ENCODE measurements around the gene PLEKHA7. TPM values are rescaled to one million over a fixed set of nuclear protein-coding genes. Genes with fewer than 3 reads are reported as not detected.

The PLEKHA7 gene
- total RNA-seq, 1 experiment from 2014 or later: 1.7 TPM

DNA sequence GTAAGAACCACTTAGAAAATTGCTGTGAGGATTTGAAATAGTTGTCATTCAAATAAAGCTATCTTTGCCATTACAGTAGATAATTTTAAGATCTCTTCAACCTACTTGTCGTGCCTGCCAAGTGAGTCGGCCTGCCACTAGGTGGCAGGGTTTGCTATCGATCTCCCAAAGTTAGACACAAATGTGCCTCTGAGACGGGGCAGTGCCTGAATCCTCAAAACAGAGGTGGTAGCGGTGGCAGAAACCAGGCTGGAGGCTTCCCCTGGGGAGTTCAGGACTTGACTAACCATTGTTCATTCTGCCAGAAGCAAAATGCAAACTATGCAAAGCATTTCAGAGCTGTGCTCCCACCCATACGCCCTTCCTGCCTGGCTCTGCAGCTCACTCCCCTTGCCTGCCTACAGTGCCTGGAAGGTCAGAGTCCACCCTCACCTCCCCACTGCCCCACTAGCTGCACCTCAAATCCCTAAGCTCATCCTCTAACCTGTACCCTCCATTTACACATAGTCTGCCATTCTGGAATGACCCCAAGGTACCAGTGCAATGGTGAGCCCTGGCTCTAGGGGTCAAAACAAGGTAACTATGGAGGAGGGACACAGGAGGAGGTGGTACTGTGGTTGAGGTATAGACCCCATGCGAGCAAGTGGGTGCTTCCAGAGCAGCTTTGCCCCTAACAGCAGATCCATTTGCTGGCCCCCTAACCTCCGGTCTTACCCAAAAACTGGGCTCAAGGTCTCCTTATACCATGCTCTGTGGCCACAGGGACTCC, 193.7 kb downstream of the PLEKHA7 start:
- no peak overlapping the region for H3K4me3 ChIP-seq (ENCODE audit: low read depth, low read length, poor library complexity, severe bottlenecking)
- no TSS peak for BruUV-seq (replicated peaks)
- intact Hi-C loops (cut with micrococcal nuclease; ENCODE audit: unreplicated experiment): loop anchor here (1.0 to 5.0 kb wide), 4 partner anchors 63 to 243 kb away; no protein-coding TSS in a partner anchor
- peak overlapping the region; percentile 12 for H3K27ac ChIP-seq (ENCODE audit: low read depth, low read length, poor library complexity, severe bottlenecking)
- H3K36me3 ChIP-seq (ENCODE audit: insufficient read depth, low read length, poor library complexity, severe bottlenecking): no peaks in the 10 kb centered on the region
- TF ChIP-seq, protein P1, sequence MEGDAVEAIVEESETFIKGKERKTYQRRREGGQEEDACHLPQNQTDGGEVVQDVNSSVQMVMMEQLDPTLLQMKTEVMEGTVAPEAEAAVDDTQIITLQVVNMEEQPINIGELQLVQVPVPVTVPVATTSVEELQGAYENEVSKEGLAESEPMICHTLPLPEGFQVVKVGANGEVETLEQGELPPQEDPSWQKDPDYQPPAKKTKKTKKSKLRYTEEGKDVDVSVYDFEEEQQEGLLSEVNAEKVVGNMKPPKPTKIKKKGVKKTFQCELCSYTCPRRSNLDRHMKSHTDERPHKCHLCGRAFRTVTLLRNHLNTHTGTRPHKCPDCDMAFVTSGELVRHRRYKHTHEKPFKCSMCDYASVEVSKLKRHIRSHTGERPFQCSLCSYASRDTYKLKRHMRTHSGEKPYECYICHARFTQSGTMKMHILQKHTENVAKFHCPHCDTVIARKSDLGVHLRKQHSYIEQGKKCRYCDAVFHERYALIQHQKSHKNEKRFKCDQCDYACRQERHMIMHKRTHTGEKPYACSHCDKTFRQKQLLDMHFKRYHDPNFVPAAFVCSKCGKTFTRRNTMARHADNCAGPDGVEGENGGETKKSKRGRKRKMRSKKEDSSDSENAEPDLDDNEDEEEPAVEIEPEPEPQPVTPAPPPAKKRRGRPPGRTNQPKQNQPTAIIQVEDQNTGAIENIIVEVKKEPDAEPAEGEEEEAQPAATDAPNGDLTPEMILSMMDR (conservative IDR thresholded peaks at IDR 0.05; ENCODE audit: low read depth, low read length): peak; percentile 85
- TF ChIP-seq EZH2 (IDR thresholded peaks at IDR 0.05; ENCODE audit: borderline replicate concordance, low read depth, low read length, poor library complexity, severe bottlenecking): no peak
- H3K9me3 ChIP-seq (ENCODE audit: low read depth, low read length, poor library complexity, severe bottlenecking): no peaks in the 10 kb centered on the region
- H3K27me3 ChIP-seq (replicated peaks; ENCODE audit: insufficient read depth, low read depth, low read length, poor library complexity): no peaks in the 10 kb centered on the region
- CTCF ChIA-PET: interaction anchor here (0.6 to 1.7 kb wide), 7 partner anchors 10 to 243 kb away, joined by 3 to 18 read pairs (median 3); no protein-coding TSS in a partner anchor
- H3K4me1 ChIP-seq (ENCODE audit: insufficient read depth, low read length, poor library complexity, severe bottlenecking): peaks cover 27% of the 10 kb centered on the region
- peak; percentile 96 for DNase-seq (ENCODE audit: low spot score)
- POLR2A ChIA-PET (ENCODE audit: low non-redundant PET): interaction anchor here (0.6 kb wide), 1 partner anchor 629 kb away, joined by 6 read pairs; no protein-coding TSS in a partner anchor

DNA sequence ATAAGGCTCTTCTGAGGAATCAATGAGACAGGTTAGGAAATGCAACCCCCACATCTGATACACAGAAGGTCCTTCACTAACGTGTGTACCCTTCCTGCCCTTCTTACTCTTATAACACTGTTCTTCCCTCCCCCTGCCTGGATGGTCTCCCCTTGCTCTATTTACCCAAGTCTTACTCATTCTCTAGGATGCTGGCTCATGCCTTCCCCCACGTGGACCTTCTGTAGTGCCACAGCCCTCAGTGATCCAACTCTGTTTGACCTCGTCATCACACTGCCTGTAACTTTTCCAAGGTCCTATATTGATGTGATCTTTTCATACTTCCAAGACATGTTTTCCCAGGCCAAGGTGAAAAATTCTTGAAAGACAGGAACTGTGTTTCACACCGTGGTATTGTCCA, 195.9 kb downstream of the PLEKHA7 start:
- CTCF ChIA-PET: no interaction called here
- POLR2A ChIA-PET (ENCODE audit: low non-redundant PET): no interaction called here
- Histone ChIP-seq H3K27ac (ENCODE audit: low read depth, low read length, poor library complexity, severe bottlenecking) (no peak overlapping the region), H3K4me3 (ENCODE audit: low read depth, low read length, poor library complexity, severe bottlenecking) (no peak overlapping the region), H3K9me3 (ENCODE audit: low read depth, low read length, poor library complexity, severe bottlenecking) (no peaks in the 10 kb centered on the region), H3K4me1 (ENCODE audit: insufficient read depth, low read length, poor library complexity, severe bottlenecking) (peaks cover 34% of the 10 kb centered on the region), H3K27me3 (replicated peaks; ENCODE audit: insufficient read depth, low read depth, low read length, poor library complexity) (no peaks in the 10 kb centered on the region), H3K36me3 (ENCODE audit: insufficient read depth, low read length, poor library complexity, severe bottlenecking) (no peaks in the 10 kb centered on the region)
- no peak for TF ChIP-seq EZH2 (IDR thresholded peaks at IDR 0.05; ENCODE audit: borderline replicate concordance, low read depth, low read length, poor library complexity, severe bottlenecking)
- TF ChIP-seq, protein P1 (conservative IDR thresholded peaks at IDR 0.05; ENCODE audit: low read depth, low read length): no peak
- intact Hi-C loops (cut with micrococcal nuclease; ENCODE audit: unreplicated experiment): no loop called here
- DNase-seq (ENCODE audit: low spot score): no peak
- BruUV-seq (replicated peaks): no TSS peak

DNA sequence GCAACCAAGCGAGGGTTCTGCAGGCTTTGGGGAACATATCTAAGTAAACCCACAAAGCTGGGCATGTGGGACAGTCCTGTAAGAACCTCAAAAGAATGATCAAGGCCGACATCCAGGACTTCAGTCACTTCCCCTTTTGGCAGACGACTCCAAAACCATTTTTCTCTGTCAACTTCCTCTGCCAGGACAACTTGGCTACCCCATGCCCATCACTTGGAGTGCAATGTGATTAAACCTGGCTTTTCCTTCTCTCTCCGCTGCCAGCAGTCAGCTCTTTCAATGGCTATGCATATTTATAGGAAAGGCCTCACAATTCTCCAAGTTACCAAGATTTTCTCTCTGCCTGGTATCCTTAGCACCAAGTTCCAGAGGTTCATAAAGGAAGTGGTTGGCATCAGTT, 196.9 kb downstream of the PLEKHA7 start:
- H3K9me3 ChIP-seq (ENCODE audit: low read depth, low read length, poor library complexity, severe bottlenecking): no peaks in the 10 kb centered on the region
- intact Hi-C loops (cut with micrococcal nuclease; ENCODE audit: unreplicated experiment): no loop called here
- ChIA-PET POLR2A (ENCODE audit: low non-redundant PET) (no interaction called here), CTCF (no interaction called here)
- H3K4me3 ChIP-seq (ENCODE audit: low read depth, low read length, poor library complexity, severe bottlenecking): no peak overlapping the region
- no peaks in the 10 kb centered on the region for H3K27me3 ChIP-seq (replicated peaks; ENCODE audit: insufficient read depth, low read depth, low read length, poor library complexity)
- peaks cover 31% of the 10 kb centered on the region for H3K4me1 ChIP-seq (ENCODE audit: insufficient read depth, low read length, poor library complexity, severe bottlenecking)
- no peaks in the 10 kb centered on the region for H3K36me3 ChIP-seq (ENCODE audit: insufficient read depth, low read length, poor library complexity, severe bottlenecking)
- H3K27ac ChIP-seq (ENCODE audit: low read depth, low read length, poor library complexity, severe bottlenecking): no peak overlapping the region
- TF ChIP-seq EZH2 (IDR thresholded peaks at IDR 0.05; ENCODE audit: borderline replicate concordance, low read depth, low read length, poor library complexity, severe bottlenecking): no peak
- TF ChIP-seq, protein P1 (conservative IDR thresholded peaks at IDR 0.05; ENCODE audit: low read depth, low read length): no peak
- no peak for DNase-seq (ENCODE audit: low spot score)
- no TSS peak for BruUV-seq (replicated peaks)
